Stimulated activated CD8-positive, alpha-beta memory T cell treated with anti-CD3 and anti-CD28 coated beads, Interleukin-4, amount 100 ng/mL, for 4 hours (primary cell): ENCODE measurements around the gene REEP6.

Source experiments
- DNase-seq, 2 donors: peaks; one replicate each; pipeline ENCODE4 v3.0.0-alpha.2; 2020; ENCODE audit warnings: low read depth in 2 of 2, low spot score in 1 of 2

The REEP6 gene

GRCh38 chr19:1491114-1491848 is at the start of gene REEP6:
TSS of gene REEP6 (plus strand) at chr19:1491181. CDS start at chr19:1491270, 89 bp downstream.
- DNase-seq, result no peak

- DNase-seq, result no peak
These were observed 49.1 kb upstream of the REEP6 start for GRCh38 chr19:1441677-1442438.

GRCh38 chr19:1445185-1445931 is 45.6 kb upstream of the REEP6 start:
- peak; percentile 49 to 58 for DNase-seq

- DNase-seq, result no peak
These were observed 44.9 kb upstream of the REEP6 start for GRCh38 chr19:1445932-1446712.

- no peak for DNase-seq
These were observed 44.1 kb upstream of the REEP6 start for GRCh38 chr19:1446713-1447481.

- no peak for DNase-seq
These were observed 43.5 kb upstream of the REEP6 start for GRCh38 chr19:1447504-1447903.

- no peak for DNase-seq
These were observed 43.0 kb upstream of the REEP6 start for GRCh38 chr19:1447944-1448343.

GRCh38 chr19:1449467-1450442 is 41.2 kb upstream of the REEP6 start, which contains the start of gene APC2:
TSS of gene APC2 (plus strand) at chr19:1450121. CDS start at chr19:1453002, 2,881 bp downstream.
- no peak for DNase-seq

GRCh38 chr19:1450735-1451731 is 39.9 kb upstream of the REEP6 start:
- DNase-seq, result no peak

GRCh38 chr19:1451916-1452801 is 38.8 kb upstream of the REEP6 start:
- no peak for DNase-seq

GRCh38 chr19:1452802-1453524 is 38.0 kb upstream of the REEP6 start:
- DNase-seq, result no peak

GRCh38 chr19:1453525-1454364 is 37.2 kb upstream of the REEP6 start:
- DNase-seq, result no peak

GRCh38 chr19:1455002-1455335 is 36.0 kb upstream of the REEP6 start:
- DNase-seq, result no peak

- DNase-seq, result no peak
These were observed 35.5 kb upstream of the REEP6 start for GRCh38 chr19:1455336-1456120.
